ENCODE results near the gene CTNNBL1. TPM values are rescaled to one million over a fixed set of nuclear protein-coding genes. Genes with fewer than 3 reads are reported as not detected.
A peak's percentile ranks its signal among the peaks of the same experiment; 100 is the strongest.

Gene CTNNBL1
- total RNA-seq, 1 experiment from 2014 or later, result 64.4 TPM

- TF ChIP-seq ARID4B (CRISPR knock-in tag; IDR thresholded peaks at IDR 0.05; ENCODE audit: borderline replicate concordance), result no peak
- TF ChIP-seq OVOL2 (CRISPR knock-in tag; IDR thresholded peaks at IDR 0.05; ENCODE audit: borderline replicate concordance), result no peak
- TF ChIP-seq FOXP1 (CRISPR knock-in tag; IDR thresholded peaks at IDR 0.05; ENCODE audit: borderline replicate concordance), result no peak
- TF ChIP-seq PREB (CRISPR knock-in tag; IDR thresholded peaks at IDR 0.05; ENCODE audit: borderline replicate concordance), result no peak
- TF ChIP-seq NR2C2 (CRISPR knock-in tag; IDR thresholded peaks at IDR 0.05), result no peak
- no peak for TF ChIP-seq NFYB (CRISPR knock-in tag; conservative IDR thresholded peaks at IDR 0.05; ENCODE audit: low read depth)
- no peak for TF ChIP-seq NR3C1 (CRISPR knock-in tag; conservative IDR thresholded peaks at IDR 0.05; ENCODE audit: low read depth)
- no peak for TF ChIP-seq ZNF416 (CRISPR knock-in tag; IDR thresholded peaks at IDR 0.05)
- no peak for TF ChIP-seq MYBL2 (CRISPR knock-in tag; IDR thresholded peaks at IDR 0.05)
- no peak for TF ChIP-seq E2F4 (CRISPR knock-in tag; IDR thresholded peaks at IDR 0.05; ENCODE audit: borderline replicate concordance, low read depth)
- TF ChIP-seq USF1 (CRISPR knock-in tag; IDR thresholded peaks at IDR 0.05), result no peak
- no peak for TF ChIP-seq RORB (CRISPR knock-in tag; IDR thresholded peaks at IDR 0.05)
- TF ChIP-seq ZNF263 (CRISPR knock-in tag; IDR thresholded peaks at IDR 0.05; ENCODE audit: low read depth), result no peak
- no peak for TF ChIP-seq ZNF232 (CRISPR knock-in tag; IDR thresholded peaks at IDR 0.05)
- no peak for TF ChIP-seq NFE2L1 (CRISPR knock-in tag; IDR thresholded peaks at IDR 0.05)
These were observed 128.3 kb downstream of the CTNNBL1 start (continued) for GRCh38 chr20:37822141-37822601.

DNA sequence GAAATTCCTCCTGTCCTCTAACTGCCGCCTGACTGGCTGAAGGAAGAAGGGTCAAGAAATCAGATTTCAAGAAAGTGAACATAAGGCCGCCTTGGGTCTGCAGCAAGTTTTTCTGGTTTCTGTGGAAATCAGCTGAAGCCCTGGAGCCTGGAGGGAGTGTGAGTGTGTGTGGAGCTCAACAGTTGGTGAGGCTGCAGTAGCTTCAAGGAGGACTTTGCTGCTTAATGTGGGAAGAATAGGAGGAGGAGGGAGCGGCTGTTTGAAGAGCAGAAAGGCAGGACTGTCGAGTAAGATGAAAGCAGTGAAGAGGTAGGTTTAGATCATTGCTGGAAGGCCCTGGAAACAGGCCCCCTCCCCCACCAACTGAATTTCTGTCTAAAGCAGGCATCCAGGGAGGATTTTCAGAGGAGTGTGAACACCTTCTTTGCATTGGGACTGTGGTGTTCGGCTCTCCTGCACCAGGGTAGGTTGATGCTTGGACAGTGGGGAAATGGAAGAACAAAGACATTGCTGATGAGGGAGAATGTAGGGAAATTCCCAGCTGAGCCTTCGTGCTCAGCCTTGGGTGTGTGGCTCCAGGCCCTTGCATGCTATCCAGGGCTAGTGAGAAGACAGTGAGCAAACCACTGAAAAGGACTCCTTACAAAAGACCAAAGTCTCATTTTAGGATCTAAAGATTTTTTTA lies 129.6 kb downstream of the CTNNBL1 start:
- H3K27ac Mint-ChIP-seq, result peak overlapping the region; percentile 0; the same call in 1 of the 2 replicates
- CTCF ChIA-PET, result interaction anchor here (1.2 to 2.3 kb wide), 4 partner anchors 19 to 398 kb away, joined by 3 to 7 read pairs (median 5); no protein-coding TSS in a partner anchor
- POLR2A ChIA-PET, result no interaction called here
- no peak for DNase-seq (ENCODE audit: low spot score)
- peak; percentile 57 for ATAC-seq
- H3K4me1 Mint-ChIP-seq, result peaks cover 35% of the 10 kb centered on the region
- H3K27me3 Mint-ChIP-seq (ENCODE audit: low read depth), result no peaks in the 10 kb centered on the region
- no peak overlapping the region for H3K4me3 Mint-ChIP-seq
- H3K36me3 Mint-ChIP-seq, result no peaks in the 10 kb centered on the region
- H3K9me3 Mint-ChIP-seq, result no peaks in the 10 kb centered on the region
- TF ChIP-seq RELA (CRISPR knock-in tag; IDR thresholded peaks at IDR 0.05; ENCODE audit: borderline replicate concordance) (no peak), USF2 (CRISPR knock-in tag; IDR thresholded peaks at IDR 0.05) (no peak), ATF1 (CRISPR knock-in tag; IDR thresholded peaks at IDR 0.05) (no peak), PREB (CRISPR knock-in tag; IDR thresholded peaks at IDR 0.05; ENCODE audit: borderline replicate concordance) (no peak), OVOL2 (CRISPR knock-in tag; IDR thresholded peaks at IDR 0.05; ENCODE audit: borderline replicate concordance) (no peak)
- TF ChIP-seq, protein P1, sequence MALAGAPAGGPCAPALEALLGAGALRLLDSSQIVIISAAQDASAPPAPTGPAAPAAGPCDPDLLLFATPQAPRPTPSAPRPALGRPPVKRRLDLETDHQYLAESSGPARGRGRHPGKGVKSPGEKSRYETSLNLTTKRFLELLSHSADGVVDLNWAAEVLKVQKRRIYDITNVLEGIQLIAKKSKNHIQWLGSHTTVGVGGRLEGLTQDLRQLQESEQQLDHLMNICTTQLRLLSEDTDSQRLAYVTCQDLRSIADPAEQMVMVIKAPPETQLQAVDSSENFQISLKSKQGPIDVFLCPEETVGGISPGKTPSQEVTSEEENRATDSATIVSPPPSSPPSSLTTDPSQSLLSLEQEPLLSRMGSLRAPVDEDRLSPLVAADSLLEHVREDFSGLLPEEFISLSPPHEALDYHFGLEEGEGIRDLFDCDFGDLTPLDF (CRISPR knock-in tag; IDR thresholded peaks at IDR 0.05), result no peak
- TF ChIP-seq, protein P2, sequence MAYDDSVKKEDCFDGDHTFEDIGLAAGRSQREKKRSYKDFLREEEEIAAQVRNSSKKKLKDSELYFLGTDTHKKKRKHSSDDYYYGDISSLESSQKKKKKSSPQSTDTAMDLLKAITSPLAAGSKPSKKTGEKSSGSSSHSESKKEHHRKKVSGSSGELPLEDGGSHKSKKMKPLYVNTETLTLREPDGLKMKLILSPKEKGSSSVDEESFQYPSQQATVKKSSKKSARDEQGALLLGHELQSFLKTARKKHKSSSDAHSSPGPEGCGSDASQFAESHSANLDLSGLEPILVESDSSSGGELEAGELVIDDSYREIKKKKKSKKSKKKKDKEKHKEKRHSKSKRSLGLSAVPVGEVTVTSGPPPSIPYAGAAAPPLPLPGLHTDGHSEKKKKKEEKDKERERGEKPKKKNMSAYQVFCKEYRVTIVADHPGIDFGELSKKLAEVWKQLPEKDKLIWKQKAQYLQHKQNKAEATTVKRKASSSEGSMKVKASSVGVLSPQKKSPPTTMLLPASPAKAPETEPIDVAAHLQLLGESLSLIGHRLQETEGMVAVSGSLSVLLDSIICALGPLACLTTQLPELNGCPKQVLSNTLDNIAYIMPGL (CRISPR knock-in tag; IDR thresholded peaks at IDR 0.05), result no peak
- TF ChIP-seq, protein P3, sequence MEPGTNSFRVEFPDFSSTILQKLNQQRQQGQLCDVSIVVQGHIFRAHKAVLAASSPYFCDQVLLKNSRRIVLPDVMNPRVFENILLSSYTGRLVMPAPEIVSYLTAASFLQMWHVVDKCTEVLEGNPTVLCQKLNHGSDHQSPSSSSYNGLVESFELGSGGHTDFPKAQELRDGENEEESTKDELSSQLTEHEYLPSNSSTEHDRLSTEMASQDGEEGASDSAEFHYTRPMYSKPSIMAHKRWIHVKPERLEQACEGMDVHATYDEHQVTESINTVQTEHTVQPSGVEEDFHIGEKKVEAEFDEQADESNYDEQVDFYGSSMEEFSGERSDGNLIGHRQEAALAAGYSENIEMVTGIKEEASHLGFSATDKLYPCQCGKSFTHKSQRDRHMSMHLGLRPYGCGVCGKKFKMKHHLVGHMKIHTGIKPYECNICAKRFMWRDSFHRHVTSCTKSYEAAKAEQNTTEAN (CRISPR knock-in tag; IDR thresholded peaks at IDR 0.05), result no peak
